Mucosa of stomach (tissue), 1 donor: ENCODE data around the gene USP19.
A peak's percentile ranks its signal among the peaks of the same experiment; 100 is the strongest.

Experiments used
- H3K27me3 ChIP-seq: one replicate; pipeline ENCODE4 v1.7.0; 2013; ENCODE audit warnings: mild to moderate bottlenecking, low read length; ENCODE audit not compliant: control insufficient read depth, insufficient read depth
- H3K36me3 ChIP-seq: one replicate; pipeline ENCODE4 v1.7.0; 2013; ENCODE audit warnings: low read length; ENCODE audit not compliant: control insufficient read depth, insufficient read depth
- H3K4me1 ChIP-seq: one replicate; pipeline ENCODE4 v1.7.0; 2013; ENCODE audit warnings: mild to moderate bottlenecking, low read length; ENCODE audit not compliant: control insufficient read depth, insufficient read depth
- H3K4me3 ChIP-seq: one replicate; pipeline ENCODE4 v1.7.0; 2013; ENCODE audit warnings: low read length
- H3K9ac ChIP-seq: one replicate; pipeline ENCODE4 v1.7.0; 2013; ENCODE audit warnings: mild to moderate bottlenecking, low read length, moderate library complexity
- H3K9me3 ChIP-seq: one replicate; pipeline ENCODE4 v1.7.0; 2013; ENCODE audit warnings: mild to moderate bottlenecking, low read length, moderate library complexity; ENCODE audit not compliant: control insufficient read depth
- donor health status: Pancreatic carcinoma.

Gene USP19, protein sequence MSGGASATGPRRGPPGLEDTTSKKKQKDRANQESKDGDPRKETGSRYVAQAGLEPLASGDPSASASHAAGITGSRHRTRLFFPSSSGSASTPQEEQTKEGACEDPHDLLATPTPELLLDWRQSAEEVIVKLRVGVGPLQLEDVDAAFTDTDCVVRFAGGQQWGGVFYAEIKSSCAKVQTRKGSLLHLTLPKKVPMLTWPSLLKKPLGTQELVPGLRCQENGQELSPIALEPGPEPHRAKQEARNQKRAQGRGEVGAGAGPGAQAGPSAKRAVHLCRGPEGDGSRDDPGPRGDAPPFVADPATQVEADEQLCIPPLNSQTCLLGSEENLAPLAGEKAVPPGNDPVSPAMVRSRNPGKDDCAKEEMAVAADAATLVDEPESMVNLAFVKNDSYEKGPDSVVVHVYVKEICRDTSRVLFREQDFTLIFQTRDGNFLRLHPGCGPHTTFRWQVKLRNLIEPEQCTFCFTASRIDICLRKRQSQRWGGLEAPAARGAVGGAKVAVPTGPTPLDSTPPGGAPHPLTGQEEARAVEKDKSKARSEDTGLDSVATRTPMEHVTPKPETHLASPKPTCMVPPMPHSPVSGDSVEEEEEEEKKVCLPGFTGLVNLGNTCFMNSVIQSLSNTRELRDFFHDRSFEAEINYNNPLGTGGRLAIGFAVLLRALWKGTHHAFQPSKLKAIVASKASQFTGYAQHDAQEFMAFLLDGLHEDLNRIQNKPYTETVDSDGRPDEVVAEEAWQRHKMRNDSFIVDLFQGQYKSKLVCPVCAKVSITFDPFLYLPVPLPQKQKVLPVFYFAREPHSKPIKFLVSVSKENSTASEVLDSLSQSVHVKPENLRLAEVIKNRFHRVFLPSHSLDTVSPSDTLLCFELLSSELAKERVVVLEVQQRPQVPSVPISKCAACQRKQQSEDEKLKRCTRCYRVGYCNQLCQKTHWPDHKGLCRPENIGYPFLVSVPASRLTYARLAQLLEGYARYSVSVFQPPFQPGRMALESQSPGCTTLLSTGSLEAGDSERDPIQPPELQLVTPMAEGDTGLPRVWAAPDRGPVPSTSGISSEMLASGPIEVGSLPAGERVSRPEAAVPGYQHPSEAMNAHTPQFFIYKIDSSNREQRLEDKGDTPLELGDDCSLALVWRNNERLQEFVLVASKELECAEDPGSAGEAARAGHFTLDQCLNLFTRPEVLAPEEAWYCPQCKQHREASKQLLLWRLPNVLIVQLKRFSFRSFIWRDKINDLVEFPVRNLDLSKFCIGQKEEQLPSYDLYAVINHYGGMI (N-terminal part only)

DNA sequence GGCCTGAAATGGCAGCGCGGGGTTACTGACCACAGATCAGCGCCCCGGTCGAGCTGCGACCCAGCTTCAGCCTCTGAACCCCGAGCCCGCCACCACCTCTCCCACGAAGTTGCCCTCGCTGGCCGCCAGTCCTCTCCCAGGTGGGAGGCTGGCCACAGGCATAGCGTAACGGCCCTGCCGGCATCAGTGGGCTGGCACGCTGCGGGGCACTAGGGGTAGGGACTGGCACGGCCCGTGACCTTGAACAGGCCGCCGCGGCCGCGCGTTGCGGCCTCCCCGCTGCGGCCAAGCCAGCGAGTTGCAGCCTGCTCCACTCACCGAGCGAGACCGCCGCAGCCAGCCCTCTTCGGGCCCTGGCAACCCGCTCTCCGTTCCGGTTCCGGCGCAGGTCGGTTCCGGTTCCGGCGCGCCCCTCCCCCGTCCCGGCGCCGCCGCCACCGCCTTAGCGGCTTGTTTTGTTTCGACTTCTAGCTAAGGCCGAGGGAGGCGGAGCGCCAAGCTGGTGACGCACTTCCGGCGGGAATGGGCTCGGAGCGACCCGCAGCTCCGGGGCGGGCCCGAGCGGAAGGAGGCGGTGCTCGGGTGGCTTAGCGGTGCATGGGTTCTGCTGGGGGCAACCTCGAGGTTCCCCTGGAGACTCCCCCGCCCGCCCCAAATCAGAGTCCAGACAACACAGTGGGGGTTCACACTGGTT lies at the start of gene USP19:
TSS of gene USP19 (minus strand) at position 386 of the 694 bp plus-strand sequence. CDS start 1,678 bp downstream, outside the sequence.
- H3K9me3 ChIP-seq: no peaks in the 10 kb centered on the region
- H3K4me1 ChIP-seq: peaks cover 14% of the 10 kb centered on the region
- H3K9ac ChIP-seq: peak within 1 kb of the TSS; percentile 80
- H3K27me3 ChIP-seq: no peaks in the 10 kb centered on the region
- peaks cover 29% of the 10 kb centered on the region for H3K36me3 ChIP-seq
- H3K4me3 ChIP-seq: peak within 1 kb of the TSS; percentile 40

DNA sequence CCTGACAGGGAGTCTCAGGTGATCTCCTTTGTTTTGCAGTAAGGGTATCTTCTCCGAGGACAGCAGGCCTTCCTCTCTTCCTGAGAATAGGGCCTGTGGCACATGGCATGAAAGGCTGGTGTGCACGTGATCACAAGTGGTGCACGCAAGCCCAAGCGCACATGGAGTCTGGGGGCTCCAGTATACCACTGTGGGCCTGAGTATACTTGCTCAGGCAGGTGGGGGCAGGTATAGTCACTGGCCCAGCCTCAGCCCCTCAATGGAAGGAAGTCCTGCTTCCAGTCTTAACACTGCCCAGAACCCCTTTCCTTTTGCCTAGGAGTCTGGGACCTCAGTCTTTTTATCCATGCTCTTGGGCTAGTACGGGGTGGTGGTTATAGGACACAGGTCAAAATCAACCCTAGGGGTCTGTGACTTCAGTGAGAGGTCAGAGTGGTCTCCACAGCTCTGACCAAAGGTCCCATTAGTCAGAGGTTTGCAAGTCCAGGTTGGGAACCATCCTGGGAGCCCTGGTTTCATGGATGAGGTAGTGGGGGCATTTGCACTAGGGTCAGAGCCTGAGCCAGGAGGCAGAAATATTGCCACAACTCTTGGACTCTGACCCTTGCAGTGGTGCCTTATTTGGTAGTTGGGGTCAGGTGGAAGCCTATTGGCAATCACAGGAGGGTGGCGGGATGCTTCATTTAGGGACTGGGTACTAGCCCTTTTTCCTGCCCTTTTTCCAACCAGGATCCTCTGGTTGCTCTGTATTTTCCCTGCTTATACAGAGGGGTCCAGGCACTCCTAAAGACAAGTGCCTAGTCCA lies 46.3 kb upstream of the USP19 start:
- H3K4me3 ChIP-seq: peak overlapping the region; percentile 80
- peak overlapping the region; percentile 86 for H3K9ac ChIP-seq
- peaks cover 5% of the 10 kb centered on the region for H3K9me3 ChIP-seq
- H3K4me1 ChIP-seq: peaks cover 31% of the 10 kb centered on the region
- H3K36me3 ChIP-seq: peaks cover 14% of the 10 kb centered on the region
- H3K27me3 ChIP-seq: no peaks in the 10 kb centered on the region

DNA sequence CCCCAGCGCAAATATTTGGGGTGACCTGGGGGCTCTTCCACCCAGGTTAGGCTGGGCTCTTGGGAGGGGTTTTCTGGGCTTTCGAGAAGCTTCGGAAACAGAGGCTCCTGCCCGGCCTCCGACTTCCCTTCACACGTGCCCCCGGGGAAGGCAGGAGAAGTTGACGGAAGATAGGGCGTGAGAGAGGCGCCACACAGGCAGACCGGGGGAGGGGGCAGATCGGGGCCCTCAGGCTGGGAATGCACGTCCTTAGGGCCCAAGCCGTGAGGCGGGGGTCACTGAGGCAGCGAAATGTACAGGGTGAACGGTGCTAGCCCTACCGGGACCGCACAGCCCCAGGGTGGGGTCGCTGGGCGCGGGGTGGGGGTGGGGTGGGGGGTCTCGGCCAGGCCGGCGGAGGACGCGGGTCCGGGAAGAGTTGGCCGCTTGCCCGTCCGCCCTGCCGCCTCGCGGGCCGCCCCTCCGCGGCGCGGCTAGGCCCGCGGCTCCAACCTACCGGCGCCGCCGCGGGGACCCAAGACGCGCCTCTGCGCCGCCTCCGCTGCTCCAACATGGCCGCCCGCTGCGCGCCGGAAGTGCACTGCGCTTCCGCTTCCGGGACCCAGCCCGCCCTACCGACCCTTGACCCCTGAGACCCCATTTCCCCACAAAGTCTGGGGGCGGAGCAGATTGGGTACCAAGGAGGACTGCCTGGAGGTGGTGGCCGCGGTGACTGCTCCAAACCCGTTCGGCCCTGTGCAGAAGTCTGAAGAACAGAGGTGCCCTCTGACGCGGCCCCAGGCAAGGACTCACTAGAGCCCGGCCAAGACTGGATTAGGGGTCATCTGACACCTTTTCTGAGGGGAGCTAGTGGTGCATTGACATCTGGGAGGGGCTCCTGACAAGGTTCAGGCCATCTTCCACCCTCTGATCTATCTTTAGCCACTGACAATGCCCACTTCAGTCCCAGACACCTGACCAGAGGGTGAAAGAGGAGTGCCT lies 45.4 kb upstream of the USP19 start, which contains the start of gene CCDC71:
TSS of gene CCDC71 (minus strand) at position 561 of the 981 bp plus-strand sequence. CDS start 2,123 bp downstream, outside the sequence.
- H3K9me3 ChIP-seq: peaks cover 5% of the 10 kb centered on the region
- peaks cover 14% of the 10 kb centered on the region for H3K36me3 ChIP-seq
- peak within 1 kb of the TSS; percentile 87 for H3K4me3 ChIP-seq
- peak within 1 kb of the TSS; percentile 86 for H3K9ac ChIP-seq
- peaks cover 24% of the 10 kb centered on the region for H3K4me1 ChIP-seq
- H3K27me3 ChIP-seq: no peaks in the 10 kb centered on the region

DNA sequence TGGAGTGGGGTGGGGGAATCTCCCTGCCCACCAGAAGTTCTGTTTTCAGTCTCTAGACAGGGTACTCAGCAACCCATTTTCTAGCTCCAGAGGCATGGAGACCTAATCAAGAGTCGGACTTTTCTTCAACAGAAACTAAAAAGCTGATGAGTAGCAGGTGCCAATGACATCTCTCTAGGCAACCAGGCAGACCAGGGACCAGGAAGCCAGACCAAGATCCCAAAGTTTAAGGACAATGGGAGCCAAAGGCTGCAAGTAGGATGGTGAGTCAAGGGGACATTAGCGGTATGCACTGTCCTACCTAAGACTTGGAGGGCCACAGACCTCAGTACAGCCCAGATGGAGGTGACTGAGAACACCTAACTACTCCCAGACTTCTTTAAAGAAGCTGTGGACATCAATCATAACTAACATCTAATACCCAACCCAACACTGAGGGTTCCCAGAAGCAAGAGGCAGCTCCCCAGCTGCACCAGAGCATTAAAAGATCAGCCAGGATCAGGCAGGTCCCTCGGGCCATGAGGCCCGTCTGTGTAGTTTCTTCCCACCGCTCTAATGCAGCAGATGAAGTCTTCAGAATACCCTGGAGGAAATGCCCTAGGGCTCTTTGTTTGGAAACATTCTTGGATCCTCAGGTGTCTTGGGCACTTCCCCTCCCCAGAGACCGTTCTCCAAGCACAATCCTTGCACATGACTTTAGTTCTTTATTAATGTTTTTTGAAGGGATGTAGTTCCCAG lies 44.5 kb upstream of the USP19 start:
- peaks cover 5% of the 10 kb centered on the region for H3K9me3 ChIP-seq
- peak overlapping the region; percentile 87 for H3K4me3 ChIP-seq
- H3K36me3 ChIP-seq: peaks cover 14% of the 10 kb centered on the region
- H3K27me3 ChIP-seq: no peaks in the 10 kb centered on the region
- H3K4me1 ChIP-seq: peaks cover 17% of the 10 kb centered on the region
- peak overlapping the region; percentile 86 for H3K9ac ChIP-seq

DNA sequence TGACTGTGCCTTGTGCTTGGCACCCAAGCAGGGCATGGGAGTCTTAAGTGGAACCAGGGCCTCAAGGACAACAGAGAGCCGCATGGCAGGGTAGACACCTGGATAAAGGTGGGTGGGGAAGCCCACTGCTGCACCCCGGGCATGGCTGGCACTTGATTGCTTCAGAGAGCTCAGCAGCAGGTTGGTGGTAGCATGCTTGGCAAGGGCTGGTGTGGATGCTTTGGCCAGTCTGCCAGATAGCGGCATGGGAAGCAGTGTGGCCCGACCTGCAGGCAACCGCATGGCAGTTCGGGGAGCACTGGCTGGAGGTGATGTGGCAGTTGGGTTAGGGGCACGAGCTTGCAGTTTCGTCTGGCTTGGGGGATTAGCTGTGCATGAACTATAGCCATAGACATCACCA lies 43.0 kb upstream of the USP19 start:
- H3K9ac ChIP-seq: no peak overlapping the region
- H3K27me3 ChIP-seq: no peaks in the 10 kb centered on the region
- H3K4me3 ChIP-seq: no peak overlapping the region
- H3K4me1 ChIP-seq: peaks cover 17% of the 10 kb centered on the region
- peaks cover 5% of the 10 kb centered on the region for H3K9me3 ChIP-seq
- peaks cover 14% of the 10 kb centered on the region for H3K36me3 ChIP-seq

DNA sequence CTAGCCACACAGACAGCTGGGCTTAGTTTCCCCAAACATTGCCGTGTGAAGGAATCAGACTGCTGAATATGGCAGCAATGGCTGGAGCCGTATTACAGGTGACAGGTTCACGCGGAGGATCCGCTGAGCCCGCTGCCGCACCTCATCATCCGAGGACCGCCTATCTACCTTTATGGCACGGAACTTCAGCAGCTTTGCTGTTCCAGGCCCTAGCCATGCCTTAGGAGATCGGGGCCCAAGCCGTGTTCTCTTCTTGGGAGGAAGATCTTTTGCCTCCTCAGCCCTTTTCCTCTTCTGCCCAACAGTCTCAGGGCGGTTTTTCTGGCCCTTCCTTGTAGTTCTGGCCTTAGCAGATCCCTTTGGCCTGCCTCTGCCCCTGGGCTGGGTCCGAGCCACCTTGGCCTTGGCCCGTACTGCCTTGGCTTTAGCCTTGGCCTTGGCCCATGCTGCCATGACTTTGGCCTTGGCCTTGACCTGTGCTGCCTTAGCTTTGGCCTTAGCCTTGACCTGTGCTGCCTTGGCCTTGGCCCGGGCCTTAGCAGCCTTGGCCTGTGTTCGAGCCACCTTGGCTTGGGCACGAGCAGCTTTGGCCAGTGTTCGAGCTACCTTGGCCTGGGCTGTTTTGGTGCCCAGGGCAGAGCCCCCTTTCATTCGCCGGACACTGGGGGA lies 42.3 kb upstream of the USP19 start:
- peaks cover 14% of the 10 kb centered on the region for H3K36me3 ChIP-seq
- no peak overlapping the region for H3K4me3 ChIP-seq
- H3K4me1 ChIP-seq: peaks cover 17% of the 10 kb centered on the region
- no peaks in the 10 kb centered on the region for H3K27me3 ChIP-seq
- no peak overlapping the region for H3K9ac ChIP-seq
- peaks cover 5% of the 10 kb centered on the region for H3K9me3 ChIP-seq

DNA sequence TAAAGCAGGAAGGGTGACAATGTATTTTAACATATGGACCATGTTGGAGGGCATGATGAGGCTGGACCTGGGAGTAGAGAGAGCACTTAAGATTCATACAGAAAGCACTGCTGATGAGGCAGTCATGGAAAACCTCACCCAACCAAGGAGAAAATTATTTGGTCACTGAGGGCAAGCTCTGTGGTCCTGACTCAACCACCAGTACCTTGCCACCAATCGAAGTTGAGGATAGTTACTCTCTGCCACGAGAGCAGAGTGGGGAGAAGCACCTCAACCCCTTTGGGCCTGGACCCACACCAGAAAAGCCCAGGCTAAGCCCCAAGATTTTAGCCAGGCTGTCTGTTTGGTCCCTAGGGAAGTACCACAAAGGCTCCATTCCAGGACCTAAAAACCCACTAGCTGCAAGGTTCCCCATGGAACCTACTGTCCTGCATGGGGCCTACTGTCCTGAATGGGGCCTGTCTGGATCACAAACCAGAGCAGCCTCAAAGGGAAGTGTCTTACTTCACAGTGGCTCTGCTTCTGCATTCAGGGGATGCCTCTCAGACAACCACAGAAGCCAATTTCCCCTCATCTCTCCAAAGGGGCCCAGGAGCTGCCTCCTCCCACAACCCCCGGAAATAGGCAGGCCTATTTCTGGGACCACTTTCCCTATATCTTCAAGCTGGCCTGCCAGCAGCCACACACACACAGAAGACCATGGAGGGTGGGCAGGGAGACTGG lies 41.3 kb upstream of the USP19 start:
- no peak overlapping the region for H3K4me3 ChIP-seq
- no peaks in the 10 kb centered on the region for H3K27me3 ChIP-seq
- peaks cover 14% of the 10 kb centered on the region for H3K36me3 ChIP-seq
- H3K9ac ChIP-seq: no peak overlapping the region
- H3K4me1 ChIP-seq: peaks cover 17% of the 10 kb centered on the region
- peaks cover 5% of the 10 kb centered on the region for H3K9me3 ChIP-seq

DNA sequence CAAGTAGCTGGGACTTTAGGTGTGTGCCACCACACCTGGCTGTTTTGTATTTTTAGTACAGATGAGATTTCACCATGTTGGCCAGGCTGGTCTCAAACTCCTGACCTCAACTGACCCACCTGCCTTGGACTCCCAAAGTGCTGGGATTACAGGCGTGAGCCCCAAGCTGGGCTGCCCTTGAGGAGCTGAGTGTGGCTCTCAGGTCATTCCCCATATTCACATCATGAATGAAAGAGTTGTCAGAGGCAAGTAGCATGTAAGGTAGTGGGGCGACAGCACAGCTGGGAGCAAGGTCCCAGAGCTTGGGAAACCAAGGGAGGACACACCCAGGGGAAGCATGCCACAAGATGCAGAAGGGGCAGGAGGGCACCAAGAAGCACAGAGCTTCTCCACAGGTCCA lies 40.6 kb upstream of the USP19 start:
- H3K9me3 ChIP-seq: peaks cover under 1% of the 10 kb centered on the region
- peaks cover 10% of the 10 kb centered on the region for H3K4me1 ChIP-seq
- no peak overlapping the region for H3K4me3 ChIP-seq
- H3K27me3 ChIP-seq: no peaks in the 10 kb centered on the region
- H3K9ac ChIP-seq: no peak overlapping the region
- H3K36me3 ChIP-seq: peaks cover 14% of the 10 kb centered on the region

DNA sequence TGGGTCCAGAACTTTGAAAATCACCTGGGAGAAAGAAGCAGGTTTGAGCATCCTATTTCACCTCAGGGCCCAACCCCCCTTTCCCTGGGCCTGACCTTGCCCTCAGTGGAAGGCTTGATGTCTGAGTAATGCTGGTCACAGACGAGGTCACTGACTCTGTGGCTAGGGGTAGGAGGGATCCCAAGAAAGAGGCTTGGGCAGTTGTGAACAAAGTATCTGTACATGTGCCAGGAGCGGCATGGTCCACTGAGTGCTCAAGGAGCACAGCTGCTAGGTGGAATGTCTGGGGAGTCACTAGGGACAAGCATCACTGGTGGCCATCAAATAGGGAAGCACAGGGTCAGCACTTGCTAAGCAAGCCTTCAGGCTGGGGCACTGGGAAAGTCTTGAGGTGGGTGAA lies 38.2 kb upstream of the USP19 start:
- Histone ChIP-seq H3K4me3 (no peak overlapping the region), H3K9ac (no peak overlapping the region), H3K27me3 (no peaks in the 10 kb centered on the region), H3K4me1 (no peaks in the 10 kb centered on the region), H3K9me3 (no peaks in the 10 kb centered on the region), H3K36me3 (peaks cover 10% of the 10 kb centered on the region)
